ENCODE results near the gene TRIM26.

- TF ChIP-seq, protein P1, sequence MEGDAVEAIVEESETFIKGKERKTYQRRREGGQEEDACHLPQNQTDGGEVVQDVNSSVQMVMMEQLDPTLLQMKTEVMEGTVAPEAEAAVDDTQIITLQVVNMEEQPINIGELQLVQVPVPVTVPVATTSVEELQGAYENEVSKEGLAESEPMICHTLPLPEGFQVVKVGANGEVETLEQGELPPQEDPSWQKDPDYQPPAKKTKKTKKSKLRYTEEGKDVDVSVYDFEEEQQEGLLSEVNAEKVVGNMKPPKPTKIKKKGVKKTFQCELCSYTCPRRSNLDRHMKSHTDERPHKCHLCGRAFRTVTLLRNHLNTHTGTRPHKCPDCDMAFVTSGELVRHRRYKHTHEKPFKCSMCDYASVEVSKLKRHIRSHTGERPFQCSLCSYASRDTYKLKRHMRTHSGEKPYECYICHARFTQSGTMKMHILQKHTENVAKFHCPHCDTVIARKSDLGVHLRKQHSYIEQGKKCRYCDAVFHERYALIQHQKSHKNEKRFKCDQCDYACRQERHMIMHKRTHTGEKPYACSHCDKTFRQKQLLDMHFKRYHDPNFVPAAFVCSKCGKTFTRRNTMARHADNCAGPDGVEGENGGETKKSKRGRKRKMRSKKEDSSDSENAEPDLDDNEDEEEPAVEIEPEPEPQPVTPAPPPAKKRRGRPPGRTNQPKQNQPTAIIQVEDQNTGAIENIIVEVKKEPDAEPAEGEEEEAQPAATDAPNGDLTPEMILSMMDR (conservative IDR thresholded peaks at IDR 0.05), result no peak
- no peak for TF ChIP-seq ZFX (IDR thresholded peaks at IDR 0.05)
Observed at GRCh38 chr6:30163090-30163917, 49.9 kb downstream of the TRIM26 start, which contains the start of gene TRIM15.
